ENCODE results near the gene OAS3. TPM values are rescaled to one million over a fixed set of nuclear protein-coding genes. Genes with fewer than 3 reads are reported as not detected.

The OAS3 gene
- total and polyA plus RNA-seq, 10 of the 15 experiments (the other 5 are each of a cell fraction or from before 2014, with no cell fraction given) = 5.1 to 107 (median 18.0) TPM

- DNase-seq (ENCODE audit: low read depth, low spot score) = no peak
- TF ChIP-seq ELK1 (IDR thresholded peaks at IDR 0.05; ENCODE audit: low read depth, low read length) = no peak
- no peak for TF ChIP-seq YBX1 (IDR thresholded peaks at IDR 0.05)
- no peak for TF ChIP-seq HDAC2 (IDR thresholded peaks at IDR 0.05)
- no peak for TF ChIP-seq POLR2AphosphoS2 (IDR thresholded peaks at IDR 0.05; ENCODE audit: low read depth, low read length)
- no peak for TF ChIP-seq BRCA1 (IDR thresholded peaks at IDR 0.05; ENCODE audit: low read depth, low read length)
- no peak for TF ChIP-seq SRF (IDR thresholded peaks at IDR 0.05; ENCODE audit: low read depth in 2 of 2, low read length in 2 of 2)
- no peak for TF ChIP-seq GATAD2B (conservative IDR thresholded peaks at IDR 0.05; ENCODE audit: low read depth)
- no peak for TF ChIP-seq CUX1 (IDR thresholded peaks at IDR 0.05; ENCODE audit: insufficient replicate concordance, low read depth, low read length)
- no peak for TF ChIP-seq FOS (IDR thresholded peaks at IDR 0.05; ENCODE audit: borderline replicate concordance, extremely low read depth, insufficient read length)
- TF ChIP-seq SMAD1 (IDR thresholded peaks at IDR 0.05; ENCODE audit: low read depth, partially characterized antibody) = no peak
- no peak for TF ChIP-seq ZZZ3 (IDR thresholded peaks at IDR 0.05; ENCODE audit: control insufficient read depth, insufficient read length, low read depth)
- no peak for TF ChIP-seq BCLAF1 (IDR thresholded peaks at IDR 0.05)
- no peak for TF ChIP-seq MTA2 (IDR thresholded peaks at IDR 0.05; ENCODE audit: low read depth)
- TF ChIP-seq HSF1 (IDR thresholded peaks at IDR 0.05; ENCODE audit: low read depth, low read length) = no peak
Observed at GRCh38 chr12:112927925-112928324, 10.3 kb upstream of the OAS3 start.

More at GRCh38 chr12:112927925-112928324, 10.3 kb upstream of the OAS3 start:
- ChIA-PET CTCF (interaction anchor here (0.9 to 2.4 kb wide), 4 partner anchors 10 to 65 kb away, joined by 3 to 7 read pairs (median 6); partner anchors contain the start of genes OAS1 and OAS3), POLR2A (no interaction called here), SMC1A (ENCODE audit: uncharacterized antibody, unreplicated experiment) (interaction anchor here (1.6 kb wide), 1 partner anchor 20 kb away, joined by 5 read pairs; no protein-coding TSS in a partner anchor), RAD21 (ENCODE audit: unreplicated experiment) (interaction anchor here (1.7 kb wide), 1 partner anchor 28 kb away, joined by 4 read pairs; no protein-coding TSS in a partner anchor)
- H3K79me2 ChIP-seq (ENCODE audit: control insufficient read depth, insufficient read depth, low read length) = no peaks in the 10 kb centered on the region
- no peak for FAIRE-seq
- no peaks in the 10 kb centered on the region for H3K36me3 ChIP-seq (ENCODE audit: control insufficient read depth in 2 of 2, insufficient read depth in 2 of 2, low read length in 1 of 2)
- no peaks in the 10 kb centered on the region for H4K20me1 ChIP-seq (ENCODE audit: control insufficient read depth, insufficient read depth)
- 87% methylated on average over 2 of the region's 2 CpGs for WGBS (ENCODE audit: insufficient coverage, insufficient replicate concordance, low lambda C conversion rate, missing lambda C conversion rate)
- H3K4me2 ChIP-seq (ENCODE audit: control insufficient read depth, insufficient read depth) = no peak overlapping the region
- in situ Hi-C loops (cut with MboI) = no loop called here
- no peaks in the 10 kb centered on the region for H3K27me3 ChIP-seq (replicated peaks in 1 of 2; ENCODE audit: control insufficient read depth in 2 of 2, insufficient read depth in 2 of 2, low read length in 1 of 2)
- ATAC-seq = no peak
- H3K9me3 ChIP-seq (replicated peaks; ENCODE audit: control insufficient read depth, insufficient read depth, low read length) = no peaks in the 10 kb centered on the region; the same call in 2 of the 3 replicates
- intact Hi-C loops (cut with micrococcal nuclease; ENCODE audit: unreplicated experiment) = loop anchor here (2.0 kb wide), 1 partner anchor 21 kb away; the partner anchor contains the start of gene OAS1
- H3K4me3 ChIP-seq = no peak overlapping the region
- no TSS peak for BruUV-seq (replicated peaks)
- H3K27ac ChIP-seq (ENCODE audit: control insufficient read depth, insufficient read depth) = no peak overlapping the region
- no peaks in the 10 kb centered on the region for H3K4me1 ChIP-seq (ENCODE audit: control insufficient read depth, insufficient read depth, low read length)
- H3K9ac ChIP-seq (ENCODE audit: control insufficient read depth, insufficient read depth, low read length) = no peak overlapping the region
- H2AFZ ChIP-seq (ENCODE audit: control insufficient read depth, low read depth, low read length) = no peak overlapping the region
